NCI-H2227 (cell line): Measurements from ENCODE around the gene BMPER.

ENCODE experiments used
- DNase-seq: peaks from one replicate; lab custom pipeline; 2025; ENCODE audit not compliant: unreplicated experiment; lab: John Stamatoyannopoulos, UW

BMPER gene

DNA sequence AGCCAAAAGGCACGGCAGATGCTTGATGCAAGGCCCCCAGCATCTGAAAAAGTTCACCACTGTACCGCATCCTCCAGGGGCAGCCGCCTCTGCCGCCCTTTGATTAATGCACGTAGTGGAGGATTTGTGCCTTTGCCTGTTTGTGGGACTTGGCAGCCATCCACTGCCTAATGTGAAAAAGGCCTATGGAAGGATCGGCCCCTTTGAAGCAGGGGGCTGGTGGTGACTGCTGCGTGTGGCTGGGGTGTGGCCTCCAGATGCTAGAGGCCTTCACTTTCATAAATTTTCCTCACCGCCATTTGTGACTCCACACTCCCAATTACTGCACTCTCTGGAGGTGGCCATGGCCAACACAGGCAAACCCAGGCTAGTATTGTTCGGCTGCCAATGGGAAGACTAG, 226.0 kb downstream of the BMPER start:
- DNase-seq = no peak

DNA sequence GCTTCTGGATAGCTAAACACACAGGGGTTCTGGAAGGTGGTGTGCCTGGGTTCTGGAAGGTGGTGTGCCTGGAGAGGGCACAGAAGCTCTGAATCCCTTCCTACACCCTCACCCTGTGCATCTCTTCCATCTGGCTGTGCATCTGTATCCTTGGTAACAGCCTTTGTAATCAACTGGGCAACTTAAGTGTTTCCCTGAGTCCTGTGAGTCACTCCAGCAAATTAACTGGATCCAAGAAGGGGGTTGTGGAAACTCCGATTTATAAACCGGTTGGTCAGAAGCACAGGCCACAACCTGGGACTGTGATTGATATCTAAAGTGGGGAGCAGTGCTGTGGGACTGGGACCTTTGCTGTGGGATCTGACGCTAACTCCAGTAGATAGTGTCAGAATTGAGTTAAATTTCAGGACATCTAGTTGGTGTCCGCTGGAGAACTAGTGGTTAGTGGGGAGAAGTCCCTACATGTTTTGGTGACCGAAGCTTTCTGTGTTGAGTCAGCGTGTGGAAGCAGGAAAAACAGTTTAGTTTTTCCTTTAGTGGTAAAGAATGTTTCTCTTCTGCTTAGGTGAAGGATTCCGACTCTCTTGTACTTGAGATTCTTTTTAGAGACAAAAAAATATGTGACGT, 228.1 kb downstream of the BMPER start:
- DNase-seq = no peak

DNA sequence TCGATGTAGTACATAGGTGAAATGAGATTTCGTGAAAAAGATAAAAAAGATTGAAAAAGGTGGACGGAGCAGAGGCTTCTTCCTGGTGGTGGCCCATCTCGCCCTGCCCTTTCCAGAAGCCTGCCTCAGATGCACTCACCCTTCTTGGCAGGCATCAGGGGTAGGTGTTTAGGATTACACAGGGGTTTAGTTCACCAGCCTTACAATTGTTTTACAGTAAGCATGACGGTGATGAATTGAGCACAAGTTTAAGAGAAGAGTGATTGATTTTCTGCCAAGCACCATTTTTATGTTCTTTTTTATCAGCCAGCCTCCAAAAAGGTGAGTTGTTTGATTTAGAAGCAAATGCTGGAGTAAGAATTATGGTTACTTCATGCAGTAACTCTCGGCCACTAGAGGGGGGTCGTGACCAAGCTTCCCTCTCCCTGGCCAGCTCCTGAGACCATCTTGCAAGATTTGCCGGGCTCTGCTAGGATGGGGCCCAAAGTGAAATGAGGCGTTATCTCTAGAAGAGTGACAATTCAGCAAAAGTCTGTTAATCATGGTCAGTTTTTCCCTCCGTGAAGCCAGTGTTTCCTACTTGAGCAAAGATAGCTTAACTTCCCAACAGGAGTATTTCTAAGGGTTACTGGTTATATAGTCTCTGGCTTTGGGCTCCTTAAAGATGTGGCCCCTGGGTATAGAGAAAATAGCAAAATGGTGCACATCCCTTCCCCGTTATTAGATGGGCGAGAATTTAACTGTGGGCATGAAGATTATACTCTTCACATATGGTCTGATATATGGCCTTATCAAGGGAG, 228.8 kb downstream of the BMPER start:
- peak; percentile 19 for DNase-seq

DNA sequence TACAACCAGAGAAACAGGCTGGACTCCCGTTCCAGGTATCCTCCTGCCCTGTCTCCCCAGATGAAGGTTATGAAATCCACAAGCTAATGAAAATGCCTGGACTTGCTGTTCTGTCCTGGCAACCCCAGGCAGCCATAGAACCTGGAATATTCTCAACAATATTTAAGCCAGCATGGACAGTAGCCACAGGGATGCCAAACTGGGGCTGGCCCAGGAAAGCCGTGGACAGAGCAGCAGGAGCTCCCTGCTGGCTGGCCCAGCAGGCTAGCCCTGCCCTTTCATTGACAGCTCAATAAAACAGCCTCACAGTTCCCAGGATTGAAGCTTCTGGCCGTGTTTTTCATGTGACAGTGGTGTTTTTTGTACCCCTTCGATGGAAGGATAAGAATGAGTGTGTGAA, 230.6 kb downstream of the BMPER start:
- no peak for DNase-seq

DNA sequence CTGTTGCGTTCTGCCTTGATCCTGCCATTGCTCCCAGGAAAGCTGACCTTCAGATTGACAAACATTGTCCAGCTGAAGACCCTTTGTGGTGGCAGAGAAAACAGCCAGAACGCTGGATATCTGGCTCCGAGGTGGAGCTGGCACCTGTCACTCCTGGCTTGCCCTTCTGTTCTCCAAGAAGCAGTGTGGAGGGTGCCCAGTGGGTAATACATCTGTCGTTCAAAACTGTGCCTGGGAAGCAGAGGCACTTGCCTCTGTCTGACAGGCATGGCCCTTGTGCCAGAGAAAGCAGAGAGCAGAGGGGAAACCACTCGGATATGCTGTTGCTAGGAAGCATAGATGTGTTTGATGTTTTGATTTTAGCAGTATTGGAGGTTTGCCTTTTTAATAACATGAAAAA, 231.4 kb downstream of the BMPER start:
- DNase-seq = no peak

DNA sequence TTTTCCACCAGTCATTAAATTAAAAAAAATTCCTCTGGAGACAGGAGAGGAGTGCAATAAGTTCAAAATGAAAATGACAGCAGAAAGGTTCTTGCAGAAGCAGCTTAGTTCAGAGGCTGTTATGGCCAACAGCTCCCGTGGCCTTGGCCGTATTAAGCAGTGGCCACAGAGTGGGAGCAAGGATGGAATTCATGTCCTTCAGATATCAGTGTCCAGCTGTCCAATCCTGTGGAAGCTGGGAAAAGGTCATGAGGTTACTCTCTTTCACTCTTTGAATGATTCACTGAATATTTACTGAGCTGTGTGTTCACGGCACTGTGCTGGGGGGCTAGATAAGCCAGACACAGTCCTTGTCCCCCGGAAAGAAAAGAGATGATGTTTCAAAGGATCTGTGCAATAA, 231.8 kb downstream of the BMPER start:
- no peak for DNase-seq

DNA sequence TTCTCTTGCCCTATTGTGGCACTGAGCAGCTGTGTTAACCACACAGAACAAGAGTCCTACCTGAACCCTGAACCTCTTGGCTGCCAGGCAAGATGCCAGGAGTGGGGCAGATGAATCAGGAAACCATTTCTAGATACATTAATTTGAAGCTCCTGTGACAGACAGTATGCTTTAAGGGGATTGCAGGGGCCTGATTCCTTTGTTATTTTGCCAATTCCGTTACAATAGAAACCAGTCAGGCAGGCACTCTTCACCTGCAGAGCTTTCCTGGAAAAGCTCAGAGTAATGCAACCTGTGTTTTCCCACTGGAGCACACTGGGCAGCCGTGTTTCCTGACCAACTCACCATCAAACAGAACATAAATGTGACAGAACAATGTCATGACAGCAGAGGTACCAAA, 233.1 kb downstream of the BMPER start:
- no peak for DNase-seq

DNA sequence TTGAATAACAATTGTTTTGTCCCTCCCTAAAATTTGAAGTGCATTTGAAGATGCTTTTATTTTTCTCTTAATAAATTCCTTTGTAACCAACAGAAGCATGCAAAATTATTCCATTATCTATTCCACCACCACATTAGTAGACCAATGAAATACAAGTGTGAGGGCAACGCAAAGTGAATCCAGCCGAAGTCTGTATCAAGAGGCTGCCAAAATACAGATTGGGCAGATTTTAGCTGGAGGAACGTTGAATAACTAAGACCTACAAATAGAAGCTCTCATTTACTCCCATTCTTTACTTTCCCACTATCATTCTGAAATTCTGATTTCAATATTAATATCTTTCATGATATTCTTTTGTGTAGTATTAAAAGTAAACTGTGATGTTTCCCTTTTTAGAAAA, 233.7 kb downstream of the BMPER start:
- no peak for DNase-seq

DNA sequence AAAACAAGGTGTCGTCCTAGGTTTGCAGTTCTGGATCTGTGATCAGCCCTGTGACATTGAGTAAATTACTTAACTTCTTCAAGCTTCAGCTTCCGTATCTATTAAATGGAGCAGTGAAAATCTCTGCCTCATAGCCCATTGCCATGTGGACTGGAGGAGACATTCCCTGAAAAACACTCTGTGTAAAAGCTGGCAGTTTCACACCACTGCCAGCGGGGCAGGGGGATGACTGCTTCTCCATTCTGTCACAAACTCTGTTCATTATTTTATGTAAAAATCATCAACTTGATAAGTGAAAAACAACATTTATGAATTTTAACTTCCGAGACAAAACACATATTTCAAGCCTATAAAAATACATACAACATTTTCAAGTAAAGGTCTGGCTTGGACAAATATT, 234.7 kb downstream of the BMPER start:
- no peak for DNase-seq

DNA sequence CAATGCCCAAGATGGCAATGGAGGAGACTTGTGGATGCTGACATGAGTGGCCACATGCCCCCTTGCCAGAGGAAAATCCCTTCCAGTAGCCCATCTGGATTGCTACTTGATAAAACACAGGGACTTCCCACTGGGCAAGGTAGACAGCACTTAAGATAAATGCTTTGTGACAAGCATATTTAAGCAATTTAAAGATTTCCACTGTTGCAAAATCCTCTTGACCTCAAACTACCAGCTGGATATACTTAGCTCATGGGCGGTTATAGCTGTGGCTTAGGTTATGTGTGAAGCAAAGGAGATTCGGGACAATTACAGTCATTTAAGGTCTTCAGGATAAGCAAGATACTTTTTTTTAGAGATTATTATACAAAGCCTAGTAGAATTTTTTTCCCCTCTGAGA, 238.1 kb downstream of the BMPER start:
- DNase-seq = peak; percentile 43

DNA sequence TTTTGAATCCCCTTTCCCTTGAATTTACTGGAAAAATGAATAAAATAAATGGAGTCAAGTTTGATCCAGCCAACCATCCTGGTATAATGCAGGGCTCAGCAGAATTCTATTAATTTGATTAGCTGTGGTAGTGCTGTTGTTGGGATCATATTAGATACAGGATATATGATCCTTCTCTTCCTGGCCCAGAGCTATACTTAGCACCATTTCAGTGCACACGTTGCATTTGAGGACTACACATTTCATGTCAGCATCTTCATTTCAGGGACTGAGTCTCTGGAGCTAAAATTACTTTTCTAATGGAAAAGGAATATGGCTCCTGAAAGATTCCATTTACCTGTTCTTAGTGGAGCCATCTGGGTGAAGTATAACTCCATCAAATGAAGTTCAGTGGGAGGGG, 240.3 kb downstream of the BMPER start:
- DNase-seq = no peak

DNA sequence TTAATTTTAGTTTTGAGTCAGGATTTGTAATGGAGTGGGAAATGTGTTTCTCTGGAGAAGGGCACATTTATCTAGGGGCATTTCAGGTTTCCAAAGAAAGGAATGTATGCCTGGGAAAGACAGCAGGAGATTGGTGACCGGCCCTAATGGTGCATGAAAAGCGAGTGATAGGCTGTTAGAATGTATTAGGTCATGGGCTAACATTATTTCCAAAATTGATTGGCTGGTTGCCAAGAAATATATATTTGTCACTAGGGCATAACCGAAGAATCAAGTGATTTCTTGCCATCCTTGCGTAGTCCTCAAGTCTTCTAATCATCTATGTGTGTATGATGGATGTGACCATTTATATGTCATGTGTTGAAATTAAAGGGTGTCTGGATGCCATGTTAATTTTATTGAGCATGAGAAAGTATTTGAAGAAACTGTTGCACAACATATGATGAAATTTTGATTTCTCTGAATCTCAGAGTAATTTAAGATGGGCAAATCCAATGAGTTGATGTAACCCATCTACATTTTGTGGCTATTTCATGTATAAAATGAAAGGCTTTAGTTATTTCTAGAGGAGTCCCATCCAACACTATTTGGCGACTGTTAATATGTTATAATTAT, 248.4 kb downstream of the BMPER start:
- no peak for DNase-seq

DNA sequence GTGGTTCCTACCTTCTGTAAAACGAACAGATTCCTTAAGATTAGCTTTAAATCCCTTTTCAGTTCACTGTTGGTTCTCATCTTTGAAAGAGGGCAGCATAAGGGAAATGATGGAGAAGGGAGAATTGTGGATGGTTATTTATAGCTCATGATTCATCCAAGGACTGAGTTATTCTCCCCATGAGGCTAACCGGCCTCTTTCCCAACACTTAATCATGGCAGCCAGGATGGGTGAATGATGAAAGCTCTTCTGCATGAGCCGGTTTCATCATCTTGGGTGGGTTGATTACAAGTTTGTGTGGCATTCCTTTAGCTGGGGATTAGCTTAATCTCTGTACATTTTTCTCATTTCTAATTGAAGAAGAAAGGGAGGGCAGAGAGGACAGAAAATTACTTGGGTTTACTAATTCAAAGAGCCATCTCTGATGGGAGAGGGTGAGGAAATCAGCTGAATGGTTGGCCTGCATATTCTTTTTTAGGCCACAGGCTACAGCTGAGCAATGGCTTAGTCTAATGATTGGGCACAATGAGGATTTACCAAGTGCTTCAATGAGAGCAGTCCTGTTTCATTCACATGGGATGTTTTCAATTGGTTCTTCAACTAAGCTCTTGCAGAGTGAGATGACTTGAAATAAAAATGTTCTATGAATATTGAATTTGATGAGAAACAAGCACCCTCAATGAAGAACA, 250.0 kb downstream of the BMPER start:
- no peak for DNase-seq

DNA sequence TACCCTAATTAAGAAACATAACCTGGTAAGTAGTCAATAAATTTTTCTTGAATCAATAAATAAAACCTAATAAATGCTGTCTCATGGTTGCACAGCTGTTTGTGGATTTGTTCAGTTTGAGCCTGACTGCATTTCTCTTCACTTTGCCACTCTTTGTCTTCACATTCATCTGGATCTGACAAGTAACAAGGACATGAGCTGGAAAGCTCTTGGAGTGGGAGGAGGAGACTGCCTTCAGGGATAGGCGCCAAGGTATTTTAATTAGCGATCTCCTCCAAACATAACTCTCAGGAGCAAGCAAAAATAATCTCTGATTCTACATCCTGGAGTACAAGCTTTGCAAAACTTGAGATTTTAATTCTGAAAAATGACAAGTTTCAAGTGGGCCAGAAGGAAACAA, 251.0 kb downstream of the BMPER start:
- DNase-seq = no peak

DNA sequence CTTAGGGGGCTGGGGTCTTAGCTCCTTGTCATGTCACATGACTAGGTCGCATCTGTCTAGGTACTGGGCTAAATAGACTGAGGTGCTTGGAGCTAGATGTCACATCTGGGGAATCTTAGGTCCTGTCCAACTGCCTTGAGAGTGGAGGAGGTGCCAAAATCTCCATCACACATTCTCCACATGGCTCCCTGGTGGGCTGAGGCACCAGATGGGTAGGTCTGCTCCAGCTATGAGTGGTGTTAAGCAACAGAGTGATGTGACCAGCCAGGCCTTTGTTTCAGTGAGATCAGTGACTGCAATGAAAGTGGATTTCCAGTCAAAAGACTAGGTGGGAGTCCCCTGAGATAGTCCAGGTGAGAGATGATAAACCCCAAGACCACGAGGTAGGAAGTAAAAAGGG, 251.8 kb downstream of the BMPER start:
- no peak for DNase-seq

DNA sequence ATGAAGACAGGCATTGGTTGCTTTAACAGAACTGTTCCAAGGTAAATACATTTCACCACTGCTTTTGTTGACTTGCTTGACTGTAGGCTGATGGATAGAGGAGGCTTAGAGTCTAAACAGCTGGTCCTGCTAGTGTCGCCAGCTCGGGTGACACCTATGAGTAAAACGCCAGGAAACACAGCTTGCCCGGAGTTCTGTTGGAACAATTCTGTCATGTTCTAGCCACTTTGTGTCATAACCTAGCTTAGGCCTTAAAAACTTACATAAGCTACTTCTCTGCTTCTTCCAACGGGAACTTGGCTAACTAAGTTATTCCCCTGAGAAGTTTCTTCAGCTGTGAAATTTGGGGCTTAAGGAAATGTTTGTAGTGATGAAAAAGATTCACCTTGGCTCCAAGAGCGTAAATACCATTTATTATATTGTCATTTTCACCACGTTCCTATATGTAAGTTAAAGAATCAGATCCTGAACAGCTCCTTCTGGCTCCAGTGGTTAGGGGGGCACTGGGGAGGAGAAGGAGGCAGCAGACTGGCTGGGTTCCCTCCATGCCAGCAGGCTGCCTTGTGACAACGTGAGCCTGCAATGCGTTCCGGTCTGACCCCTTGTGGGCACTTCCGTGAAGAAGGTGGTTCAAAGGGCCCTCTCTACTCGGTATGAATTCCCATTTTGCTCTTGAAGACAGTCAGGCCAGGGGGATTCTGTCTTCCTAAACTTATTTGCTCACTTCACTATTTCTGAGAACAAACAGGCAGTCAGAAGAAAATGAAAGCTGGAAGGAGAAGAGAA, 253.2 kb downstream of the BMPER start:
- no peak for DNase-seq

DNA sequence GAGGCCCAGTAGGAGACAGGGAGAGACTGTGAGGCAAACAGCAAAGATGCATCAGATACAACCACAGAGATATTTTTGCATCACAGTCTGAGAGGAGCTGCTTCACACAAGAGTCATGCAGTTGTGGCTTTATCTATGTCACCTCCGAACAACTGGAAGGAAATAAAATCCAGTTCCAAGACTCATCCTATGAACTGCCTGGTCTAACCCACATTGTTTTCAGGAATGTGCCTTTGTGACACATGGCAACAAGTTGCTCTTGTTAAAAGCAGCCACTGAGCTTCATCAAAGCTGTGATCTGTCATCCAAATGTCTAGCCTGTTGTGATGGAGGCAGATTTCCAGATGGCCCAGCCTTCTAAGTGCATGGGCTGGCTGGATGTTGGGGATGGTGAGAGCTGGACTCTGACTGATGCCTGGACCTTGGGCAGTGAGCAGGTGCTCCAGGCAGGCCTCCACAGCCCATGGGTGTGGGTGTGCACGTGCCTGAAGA, 255.0 kb downstream of the BMPER start:
- no peak for DNase-seq

DNA sequence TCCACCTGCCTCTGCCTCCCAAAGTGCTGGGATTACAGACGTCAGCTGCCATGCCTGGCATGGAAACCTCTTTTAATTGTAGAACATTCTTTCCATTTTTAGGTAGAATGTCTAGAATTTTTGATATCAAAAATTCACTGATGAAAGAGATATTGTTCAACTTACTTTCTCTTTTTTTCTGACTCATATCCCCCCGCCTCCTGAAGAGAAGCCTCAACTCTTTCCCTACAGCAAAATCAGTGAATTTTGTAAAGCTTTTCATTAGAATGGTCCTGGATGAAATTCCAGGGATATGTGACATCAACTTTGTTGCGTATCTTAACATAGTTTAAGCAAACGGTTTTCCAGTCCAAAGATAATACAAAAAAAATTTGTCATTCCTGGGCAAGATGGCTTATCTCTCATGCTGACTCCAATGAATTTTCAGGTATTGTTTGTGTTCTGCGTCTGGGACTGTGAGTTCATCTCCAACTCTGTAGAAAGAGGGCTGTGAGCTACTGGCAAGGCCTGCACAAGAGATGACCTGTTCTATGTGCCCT, 256.8 kb downstream of the BMPER start:
- DNase-seq = no peak

DNA sequence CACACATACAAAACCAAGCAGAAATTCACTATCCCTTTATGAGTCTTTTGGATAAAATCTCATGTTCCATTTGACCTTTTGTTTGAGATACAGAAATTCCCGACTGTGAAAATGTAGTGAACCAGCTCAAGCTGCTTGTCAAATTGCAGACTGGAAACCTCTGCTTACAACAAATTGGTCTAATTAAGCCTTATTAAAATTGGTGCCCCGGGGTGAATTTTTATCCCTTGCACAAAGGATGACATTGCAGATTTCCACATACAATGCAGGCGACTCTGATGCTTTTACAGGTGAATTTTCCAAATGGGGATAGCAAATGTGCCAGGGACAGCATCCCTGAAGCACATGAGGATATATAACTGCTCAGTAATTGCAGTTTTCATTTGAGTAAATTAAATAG, 257.3 kb downstream of the BMPER start:
- peak; percentile 36 for DNase-seq

DNA sequence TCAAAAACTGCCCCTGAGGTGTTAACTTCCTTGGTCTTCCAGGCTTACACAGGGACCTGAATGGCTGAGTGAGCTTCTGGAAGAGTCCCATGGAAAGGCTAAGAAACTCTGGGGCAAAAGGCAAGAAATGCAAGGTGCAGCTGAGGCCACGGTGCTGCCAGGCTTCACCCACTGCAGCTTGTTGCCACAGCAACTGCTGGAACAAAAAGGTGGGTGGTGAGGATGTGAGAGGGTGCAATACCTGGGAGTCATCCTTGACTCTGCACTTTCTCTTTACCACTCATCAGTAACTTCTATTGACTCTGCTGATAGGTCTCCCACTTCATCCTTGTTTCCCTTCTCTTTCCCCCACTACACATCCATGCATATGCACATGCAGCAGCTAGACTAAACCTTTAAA, 258.6 kb downstream of the BMPER start:
- DNase-seq = no peak

DNA sequence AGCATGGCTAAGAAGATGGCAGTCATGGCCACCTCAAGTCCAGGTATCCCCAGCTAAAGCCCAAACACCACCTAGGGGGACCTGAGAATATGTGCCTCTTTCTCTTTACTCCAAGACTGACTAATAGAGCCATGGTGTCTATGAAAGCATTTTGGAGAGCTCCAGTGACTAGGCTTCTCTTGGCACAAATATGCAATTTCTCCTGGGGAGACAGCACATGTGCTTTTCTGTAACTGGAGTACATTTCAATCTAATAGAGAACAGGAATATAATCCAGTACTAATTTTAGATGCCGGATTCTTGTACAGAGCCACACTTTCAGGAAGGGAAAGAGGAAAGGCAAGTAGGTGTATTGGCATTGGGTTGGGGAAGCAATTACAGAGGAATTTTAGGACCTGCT, 260.1 kb downstream of the BMPER start:
- no peak for DNase-seq
